ENCODE data around the gene TPD52L2.
"Not testable (repeated sequence)": the region's sequence is repeated elsewhere in the genome, so short reads cannot be mapped to it uniquely, and the experiment has no call there.

Gene TPD52L2

GRCh38 chr20:63878899-63879663 is 14.0 kb downstream of the TPD52L2 start:
- no peak for DNase-seq

GRCh38 chr20:63880901-63881300 is 15.8 kb downstream of the TPD52L2 start:
- DNase-seq = not testable (repeated sequence)

- DNase-seq = no peak
Observed at GRCh38 chr20:63881451-63882226, 16.6 kb downstream of the TPD52L2 start.

- DNase-seq = no peak
Observed at GRCh38 chr20:63882257-63883200, 17.5 kb downstream of the TPD52L2 start.

GRCh38 chr20:63883201-63883593 is 18.1 kb downstream of the TPD52L2 start:
- no peak for DNase-seq

- no peak for DNase-seq
Observed at GRCh38 chr20:63884506-63885263, 19.6 kb downstream of the TPD52L2 start.

GRCh38 chr20:63885264-63886053 is 20.4 kb downstream of the TPD52L2 start:
- DNase-seq = no peak

GRCh38 chr20:63886054-63886419 is 21.0 kb downstream of the TPD52L2 start:
- no peak for DNase-seq

- DNase-seq = no peak
Observed at GRCh38 chr20:63886921-63887320, 21.9 kb downstream of the TPD52L2 start.

- no peak for DNase-seq
Observed at GRCh38 chr20:63889241-63890200, 24.5 kb downstream of the TPD52L2 start.

- DNase-seq = no peak
Observed at GRCh38 chr20:63890201-63890576, 25.1 kb downstream of the TPD52L2 start.

- DNase-seq = no peak
Observed at GRCh38 chr20:63890616-63891015, 25.5 kb downstream of the TPD52L2 start.

- no peak for DNase-seq
Observed at GRCh38 chr20:63891061-63892002, 26.3 kb downstream of the TPD52L2 start.

GRCh38 chr20:63892402-63892801 is 27.3 kb downstream of the TPD52L2 start:
- no peak for DNase-seq

- no peak for DNase-seq
Observed at GRCh38 chr20:63893999-63894357, 28.9 kb downstream of the TPD52L2 start.

GRCh38 chr20:63894358-63895201 is 29.5 kb downstream of the TPD52L2 start, which contains the start of gene DNAJC5:
Gene DNAJC5 (plus strand): TSS chr20:63895126. CDS start chr20:63928346, 33,220 bp downstream.
- peak; percentile 94 for DNase-seq

- DNase-seq = no peak
Observed at GRCh38 chr20:63895202-63895951, 30.3 kb downstream of the TPD52L2 start.
